Glutamatergic neuron (in vitro differentiated cells): Measurements from ENCODE around the gene YLPM1. TPM values are rescaled to one million over a fixed set of nuclear protein-coding genes. Genes with fewer than 3 reads are reported as not detected.
A peak's percentile ranks its signal among the peaks of the same experiment; 100 is the strongest.

Source experiments
- DNase-seq: peaks from one replicate; pipeline ENCODE4 v3.0.0; 2022
- H3K27ac Mint-ChIP-seq: one replicate; pipeline ENCODE4 v1.8.0; 2020; ENCODE audit warnings: mild to moderate bottlenecking, mixed read lengths, inconsistent platforms; ENCODE audit not compliant: unreplicated experiment
- H3K27me3 Mint-ChIP-seq: one replicate; pipeline ENCODE4 v1.8.0; 2020; ENCODE audit warnings: mild to moderate bottlenecking, moderate library complexity, mixed read lengths, inconsistent platforms; ENCODE audit not compliant: unreplicated experiment
- H3K36me3 Mint-ChIP-seq: one replicate; pipeline ENCODE4 v1.8.0; 2020; ENCODE audit warnings: mild to moderate bottlenecking, mixed read lengths, inconsistent platforms; ENCODE audit not compliant: unreplicated experiment
- H3K4me1 Mint-ChIP-seq: one replicate; pipeline ENCODE4 v1.8.0; 2020; ENCODE audit warnings: mild to moderate bottlenecking, low read depth, mixed read lengths, inconsistent platforms; ENCODE audit not compliant: unreplicated experiment
- H3K4me3 Mint-ChIP-seq: one replicate; pipeline ENCODE4 v1.8.0; 2020; ENCODE audit warnings: mild to moderate bottlenecking, mixed read lengths, inconsistent platforms; ENCODE audit not compliant: unreplicated experiment
- H3K9me3 Mint-ChIP-seq: one replicate; pipeline ENCODE4 v1.8.0; 2020; ENCODE audit warnings: mild to moderate bottlenecking, moderate library complexity, mixed read lengths, inconsistent platforms; ENCODE audit not compliant: unreplicated experiment
- CTCF ChIP-seq: fragments of 200-600 bp; sonication (generic); IDR thresholded peaks from one replicate; pipeline ENCODE4 v1.5.0; 2021; ENCODE audit not compliant: partially characterized antibody, unreplicated experiment
- total RNA-seq: library from RNA; stranded (reverse); fragmentation: NEBNext Ultra II Directional; extraction: Animal tissue kit (Norgen Biotek cat#: 25700); gene quantifications from one replicate; pipeline ENCODE4 v1.2.1, GENCODE V29; 2021; ENCODE audit not compliant: unreplicated experiment

The YLPM1 gene
- total RNA-seq, 1 donor from 2014 or later: 99.9 TPM

- H3K27ac Mint-ChIP-seq: peak overlapping the region; percentile 55
Observed at GRCh38 chr14:74765721-74766120, 2.6 kb downstream of the YLPM1 start.

GRCh38 chr14:74771399-74771798 is 8.3 kb downstream of the YLPM1 start:
- H3K4me1 Mint-ChIP-seq: peaks cover 10% of the 10 kb centered on the region
- H3K27me3 Mint-ChIP-seq: no peaks in the 10 kb centered on the region
- no peak overlapping the region for H3K27ac Mint-ChIP-seq
- TF ChIP-seq CTCF: no peak
- H3K9me3 Mint-ChIP-seq: peaks cover 2% of the 10 kb centered on the region
- H3K4me3 Mint-ChIP-seq: no peak overlapping the region
- no peak for DNase-seq
- no peaks in the 10 kb centered on the region for H3K36me3 Mint-ChIP-seq

More at GRCh38 chr14:74765721-74766120, 2.6 kb downstream of the YLPM1 start:
- DNase-seq: no peak
- TF ChIP-seq CTCF: no peak
- Mint-ChIP-seq H3K9me3 (peaks cover 4% of the 10 kb centered on the region), H3K36me3 (peaks cover 4% of the 10 kb centered on the region), H3K4me3 (peak overlapping the region; percentile 97), H3K27me3 (no peaks in the 10 kb centered on the region), H3K4me1 (peaks cover 23% of the 10 kb centered on the region)

GRCh38 chr14:74784634-74785033 is 21.5 kb downstream of the YLPM1 start:
- TF ChIP-seq CTCF: no peak
- Mint-ChIP-seq H3K9me3 (no peaks in the 10 kb centered on the region), H3K27ac (no peak overlapping the region), H3K4me1 (no peaks in the 10 kb centered on the region), H3K36me3 (no peaks in the 10 kb centered on the region), H3K4me3 (no peak overlapping the region), H3K27me3 (peaks cover 4% of the 10 kb centered on the region)
- no peak for DNase-seq

- no peak for TF ChIP-seq CTCF
- Mint-ChIP-seq H3K27me3 (peaks cover 4% of the 10 kb centered on the region), H3K36me3 (no peaks in the 10 kb centered on the region)
Observed at GRCh38 chr14:74785056-74785613, 22.0 kb downstream of the YLPM1 start.

GRCh38 chr14:74786796-74787315 is 23.7 kb downstream of the YLPM1 start:
- no peaks in the 10 kb centered on the region for H3K9me3 Mint-ChIP-seq
- DNase-seq: no peak
- peak; percentile 25 for TF ChIP-seq CTCF
- H3K4me1 Mint-ChIP-seq: no peaks in the 10 kb centered on the region
- no peak overlapping the region for H3K27ac Mint-ChIP-seq
- no peak overlapping the region for H3K4me3 Mint-ChIP-seq
- peaks cover 3% of the 10 kb centered on the region for H3K27me3 Mint-ChIP-seq
- no peaks in the 10 kb centered on the region for H3K36me3 Mint-ChIP-seq

More at GRCh38 chr14:74785056-74785613, 22.0 kb downstream of the YLPM1 start:
- DNase-seq: no peak
- Mint-ChIP-seq H3K4me3 (no peak overlapping the region), H3K4me1 (no peaks in the 10 kb centered on the region), H3K9me3 (no peaks in the 10 kb centered on the region), H3K27ac (no peak overlapping the region)
